HEK293 (cell line): Measurements from ENCODE around the gene MAGI1.

Experiments used
- CTCF ChIA-PET: fragments of 350-600 bp; formaldehyde crosslinking; extraction: SDS; loops from one replicate; lab custom pipeline; 2021; ENCODE audit warnings: antibody characterized with exemption; lab: Yijun Ruan, JAX
- POLR2A ChIA-PET: fragments of 300-600 bp; formaldehyde crosslinking; extraction: SDS; loops from one replicate; lab custom pipeline; 2020; ENCODE audit warnings: antibody characterized with exemption, inconsistent platforms; lab: Yijun Ruan, JAX
- H3K27ac ChIP-seq: fragments of 200-500 bp; sonication (Bioruptor generic); 2 replicates; pipeline ENCODE4 v1.5.1; 2014; ENCODE audit warnings: low read depth, low read length, control low read depth, inconsistent platforms; ENCODE audit errors: extremely low read depth
- H3K36me3 ChIP-seq, 2 experiments: fragments of 200-500 bp in 1 of 2; sonication (Bioruptor generic) in 1 of 2; 1 replicate in 1 of 2; 2 replicates in 1 of 2; pipeline ENCODE4 v1.5.1; 2014 to 2017; ENCODE audit warnings: inconsistent platforms in 2 of 2, low read length in 2 of 2; ENCODE audit not compliant: control insufficient read depth in 2 of 2, insufficient read depth in 1 of 2
- H3K4me1 ChIP-seq: fragments of 200-500 bp; sonication (Bioruptor generic); 2 replicates; pipeline ENCODE4 v1.5.1; 2014; ENCODE audit warnings: mild to moderate bottlenecking, low read length, inconsistent platforms; ENCODE audit not compliant: control insufficient read depth, insufficient read depth
- H3K4me3 ChIP-seq: 2 replicates; pipeline ENCODE4 v1.5.1; 2011; ENCODE audit warnings: low read depth, mild to moderate bottlenecking, control low read depth, low read length, moderate library complexity
- H3K9me3 ChIP-seq: fragments of 200-500 bp; sonication (Bioruptor generic); 2 replicates; pipeline ENCODE4 v1.5.1; 2014; ENCODE audit warnings: low read depth, low read length, inconsistent platforms; ENCODE audit not compliant: control insufficient read depth, insufficient read depth
- CTCF ChIP-seq: fragments of 450-650 bp; formaldehyde crosslinking; IDR thresholded peaks from 2 replicates; pipeline ENCODE4 v1.5.1; 2016; ENCODE audit warnings: missing biosample characterization, missing genetic modification characterization
- EGR2 ChIP-seq: fragments of 450-650 bp; formaldehyde crosslinking; IDR thresholded peaks from 2 replicates; pipeline ENCODE4 v1.5.1; 2016; ENCODE audit warnings: low read depth, missing biosample characterization, missing genetic modification characterization
- KLF1 ChIP-seq: fragments of 450-650 bp; formaldehyde crosslinking; IDR thresholded peaks from 2 replicates; pipeline ENCODE4 v1.5.1; 2016; ENCODE audit warnings: missing biosample characterization, missing genetic modification characterization
- PRDM10 ChIP-seq: fragments of 450-650 bp; formaldehyde crosslinking; IDR thresholded peaks from 2 replicates; pipeline ENCODE4 v1.5.1; 2016; ENCODE audit warnings: missing biosample characterization, missing genetic modification characterization
- PRDM6 ChIP-seq: fragments of 450-650 bp; formaldehyde crosslinking; IDR thresholded peaks from 2 replicates; pipeline ENCODE4 v1.5.1; 2017; ENCODE audit warnings: missing biosample characterization, missing genetic modification characterization
- SP7 ChIP-seq: fragments of 450-650 bp; formaldehyde crosslinking; IDR thresholded peaks from 2 replicates; pipeline ENCODE4 v1.5.1; 2016; ENCODE audit warnings: missing biosample characterization, missing genetic modification characterization
- ZBTB11 ChIP-seq: fragments of 450-650 bp; formaldehyde crosslinking; conservative IDR thresholded peaks from 2 replicates; pipeline ENCODE4 v1.5.1; 2016; ENCODE audit warnings: low read depth, missing biosample characterization, missing genetic modification characterization
- ZNF132 ChIP-seq: fragments of 450-650 bp; formaldehyde crosslinking; IDR thresholded peaks from 2 replicates; pipeline ENCODE4 v1.5.1; 2017; ENCODE audit warnings: missing biosample characterization, missing genetic modification characterization, borderline replicate concordance
- ZNF148 ChIP-seq: fragments of 450-650 bp; formaldehyde crosslinking; IDR thresholded peaks from 2 replicates; pipeline ENCODE4 v1.5.0; 2017; ENCODE audit warnings: missing biosample characterization, missing genetic modification characterization, borderline replicate concordance
- ZNF266 ChIP-seq: fragments of 450-650 bp; formaldehyde crosslinking; IDR thresholded peaks from 2 replicates; pipeline ENCODE4 v1.5.1; 2016; ENCODE audit warnings: missing biosample characterization, missing genetic modification characterization, low read depth
- ZNF274 ChIP-seq, 2 experiments: fragments of 200-500 bp in 1 of 2; fragments of 450-650 bp in 1 of 2; sonication (Bioruptor generic) in 1 of 2; formaldehyde crosslinking in 1 of 2; IDR thresholded peaks; 2 replicates each; pipeline versions ENCODE4 v1.5.1 to v1.6.1; 2014 to 2016; ENCODE audit warnings: borderline replicate concordance in 1 of 2, inconsistent platforms in 1 of 2, low read length in 1 of 2, missing biosample characterization in 1 of 2, missing genetic modification characterization in 1 of 2
- ZNF302 ChIP-seq: fragments of 450-650 bp; formaldehyde crosslinking; IDR thresholded peaks from 2 replicates; pipeline ENCODE4 v1.5.1; 2016; ENCODE audit warnings: missing biosample characterization, missing genetic modification characterization, low read depth
- ZNF391 ChIP-seq: fragments of 450-650 bp; formaldehyde crosslinking; IDR thresholded peaks from 2 replicates; pipeline ENCODE4 v1.5.1; 2016; ENCODE audit warnings: low read depth, missing biosample characterization, missing genetic modification characterization, borderline replicate concordance
- ZNF416 ChIP-seq: fragments of 450-650 bp; formaldehyde crosslinking; IDR thresholded peaks from 2 replicates; pipeline ENCODE4 v1.5.1; 2016; ENCODE audit warnings: missing biosample characterization, missing genetic modification characterization
- ZNF449 ChIP-seq: fragments of 450-650 bp; formaldehyde crosslinking; IDR thresholded peaks from 2 replicates; pipeline ENCODE4 v1.5.1; 2017; ENCODE audit warnings: missing biosample characterization, mild to moderate bottlenecking, missing genetic modification characterization, moderate library complexity
- ZNF571 ChIP-seq: fragments of 450-650 bp; formaldehyde crosslinking; IDR thresholded peaks from 2 replicates; pipeline ENCODE4 v1.5.0; 2017; ENCODE audit warnings: missing biosample characterization, missing genetic modification characterization
- ZNF664 ChIP-seq: fragments of 450-650 bp; formaldehyde crosslinking; IDR thresholded peaks from 2 replicates; pipeline ENCODE4 v1.5.1; 2016; ENCODE audit warnings: missing biosample characterization, missing genetic modification characterization
- ZNF830 ChIP-seq: fragments of 450-650 bp; IDR thresholded peaks from 2 replicates; pipeline ENCODE4 v1.5.0; 2018; ENCODE audit warnings: missing biosample characterization, missing genetic modification characterization, low read depth, mild to moderate bottlenecking, moderate library complexity
- ZSCAN18 ChIP-seq: fragments of 450-650 bp; formaldehyde crosslinking; IDR thresholded peaks from 2 replicates; pipeline ENCODE4 v1.5.1; 2016; ENCODE audit warnings: missing biosample characterization, missing genetic modification characterization

MAGI1 gene

GRCh38 chr3:65507437-65507836, 531.3 kb downstream of the MAGI1 start (continued):
- no peak for TF ChIP-seq ZNF449 (tag by site-specific recombination)
- TF ChIP-seq ZNF664: peak; percentile 53; the same call in 1 of the 2 replicates
- TF ChIP-seq ZNF274 (IDR thresholded peaks at IDR 0.05; ENCODE audit: low read length): no peak
- no peak for TF ChIP-seq ZNF274 (tag by site-specific recombination; IDR thresholded peaks at IDR 0.05; ENCODE audit: borderline replicate concordance)
- TF ChIP-seq CTCF (tag by site-specific recombination): no peak
- no peak for TF ChIP-seq EGR2 (tag by site-specific recombination)
- peak; percentile 57; the same call in 1 of the 2 replicates for TF ChIP-seq SP7 (tag by site-specific recombination)
- no peak for TF ChIP-seq ZNF830
- no peak for TF ChIP-seq KLF1 (tag by site-specific recombination)
- TF ChIP-seq ZNF132 (tag by site-specific recombination): no peak
- TF ChIP-seq PRDM6 (tag by site-specific recombination): peak; percentile 83
- no peak for TF ChIP-seq ZNF266 (tag by site-specific recombination)
- TF ChIP-seq ZNF391 (tag by site-specific recombination): no peak
- peak; percentile 14; the same call in 1 of the 2 replicates for TF ChIP-seq PRDM10 (tag by site-specific recombination)
- TF ChIP-seq, all 188 proteins: peak for 18

GRCh38 chr3:65503776-65504175, 534.9 kb downstream of the MAGI1 start:
- ChIA-PET CTCF (interaction anchor here (0.6 kb wide), 1 partner anchor 283 kb away, joined by 5 read pairs; no protein-coding TSS in a partner anchor), POLR2A (no interaction called here)
- Histone ChIP-seq H3K36me3 (no peaks in the 10 kb centered on the region), H3K9me3 (no peaks in the 10 kb centered on the region), H3K4me3 (no peak overlapping the region), H3K4me1 (no peaks in the 10 kb centered on the region; the same call in 1 of the 2 replicates), H3K27ac (no peak overlapping the region)
- TF ChIP-seq ZNF416 (tag by site-specific recombination): no peak
- no peak for TF ChIP-seq ZBTB11 (tag by site-specific recombination)
- no peak for TF ChIP-seq ZSCAN18 (tag by site-specific recombination)
- TF ChIP-seq ZNF571: no peak
- TF ChIP-seq ZNF148: no peak
- no peak for TF ChIP-seq ZNF302 (tag by site-specific recombination)
